ENCODE results near the gene JTB.

Gene JTB

DNA sequence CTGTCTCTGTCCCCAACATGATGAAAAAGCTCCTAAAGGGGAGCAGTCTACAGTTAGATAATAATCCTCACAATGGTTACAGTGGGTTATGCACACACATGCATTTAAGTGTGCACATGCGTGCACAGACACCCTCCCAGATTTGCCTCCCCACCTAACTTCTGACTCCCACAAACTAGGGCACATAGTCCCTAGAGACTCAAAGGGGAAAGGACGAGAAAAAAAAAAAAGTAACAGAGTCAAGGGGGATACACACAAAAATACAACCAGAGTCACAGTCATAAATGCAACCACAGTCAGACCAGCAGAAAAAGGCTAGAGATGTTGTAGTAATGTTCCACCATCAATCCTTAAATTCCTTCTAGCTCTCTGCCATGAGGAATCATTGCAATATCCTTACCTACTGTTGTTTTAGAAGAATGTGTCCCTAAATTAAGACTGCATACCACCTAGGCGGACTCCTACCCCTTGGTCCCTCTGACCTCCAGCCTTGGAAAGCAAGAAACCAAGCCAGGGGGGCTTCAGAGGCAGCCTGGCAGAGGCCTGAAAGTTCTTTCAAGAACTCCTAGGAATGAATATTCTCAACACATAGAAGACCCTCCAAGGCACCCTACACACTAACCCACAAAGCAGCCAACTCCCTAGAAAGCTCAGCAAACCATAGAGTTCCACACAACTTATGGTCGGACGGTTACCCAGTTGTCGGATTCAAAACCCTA is 20.3 kb downstream of the JTB start:
- no peak for DNase-seq (ENCODE audit: low read depth in 3 of 3, low spot score in 1 of 3)

DNA sequence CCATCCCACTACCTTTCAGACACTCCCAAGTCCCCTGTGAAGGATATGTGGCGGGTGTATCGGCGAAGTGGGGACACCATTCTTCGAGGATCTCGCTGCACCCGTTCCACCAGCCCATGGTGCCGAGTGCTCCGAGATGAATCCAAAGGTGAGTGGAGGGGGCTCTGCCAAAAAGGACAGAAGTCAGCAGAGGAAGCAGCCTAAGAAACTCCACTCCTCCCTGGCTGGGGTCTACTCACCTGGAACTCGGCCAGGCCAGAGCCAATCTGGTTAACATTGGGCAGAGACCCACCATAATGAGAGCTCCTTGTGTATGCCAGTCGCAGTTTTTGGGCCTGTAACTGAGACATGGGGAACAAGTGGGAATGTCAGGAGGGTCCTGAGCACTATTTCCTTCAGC is 22.6 kb downstream of the JTB start:
- no peak for DNase-seq (ENCODE audit: low read depth in 3 of 3, low spot score in 1 of 3)

DNA sequence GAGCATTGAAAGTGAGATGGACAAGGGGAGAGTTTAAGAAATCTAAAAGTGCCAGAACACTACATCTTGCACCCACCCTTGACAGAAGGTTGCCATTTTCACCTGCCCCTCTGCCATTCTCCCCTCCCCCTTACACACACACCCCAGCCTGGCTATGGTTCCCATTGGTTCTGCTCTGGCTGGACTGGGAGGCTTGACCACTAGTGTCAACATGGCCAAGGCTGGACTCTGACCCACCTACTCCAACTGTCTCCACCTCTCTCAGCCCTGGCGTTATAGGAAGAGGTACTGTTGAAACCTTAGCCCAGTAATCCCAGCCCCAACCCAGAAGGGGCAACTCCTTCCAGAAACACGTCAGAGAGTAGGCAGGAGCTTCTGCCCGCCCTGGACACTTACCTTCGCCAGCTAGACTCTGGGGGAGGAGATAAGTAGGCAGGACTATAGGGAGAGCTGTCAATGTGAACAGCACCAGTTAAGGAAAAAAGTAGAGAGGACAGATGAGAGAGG is 23.6 kb downstream of the JTB start:
- DNase-seq (ENCODE audit: low read depth in 3 of 3, low spot score in 1 of 3) = no peak

DNA sequence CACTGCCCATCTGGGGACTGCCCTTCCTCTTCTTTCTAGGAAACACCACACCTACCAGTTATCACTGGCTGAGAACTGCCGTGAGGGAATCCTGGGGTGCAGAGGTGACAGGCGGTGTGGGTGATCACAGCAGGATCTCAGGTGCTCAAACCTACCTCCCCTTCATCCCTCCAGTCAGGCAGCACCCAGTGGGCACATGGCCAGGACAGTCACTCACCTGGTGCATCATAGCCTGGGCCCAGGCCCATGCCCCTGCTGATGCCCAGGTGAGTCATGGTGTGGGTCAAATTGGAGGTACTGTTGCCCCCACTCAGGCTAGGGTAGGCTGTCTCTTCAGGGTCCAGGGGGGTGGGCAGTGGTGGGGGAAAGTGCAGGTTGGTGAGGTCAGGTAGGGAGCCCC is 25.7 kb downstream of the JTB start:
- DNase-seq (ENCODE audit: low read depth in 3 of 3, low spot score in 1 of 3) = no peak

DNA sequence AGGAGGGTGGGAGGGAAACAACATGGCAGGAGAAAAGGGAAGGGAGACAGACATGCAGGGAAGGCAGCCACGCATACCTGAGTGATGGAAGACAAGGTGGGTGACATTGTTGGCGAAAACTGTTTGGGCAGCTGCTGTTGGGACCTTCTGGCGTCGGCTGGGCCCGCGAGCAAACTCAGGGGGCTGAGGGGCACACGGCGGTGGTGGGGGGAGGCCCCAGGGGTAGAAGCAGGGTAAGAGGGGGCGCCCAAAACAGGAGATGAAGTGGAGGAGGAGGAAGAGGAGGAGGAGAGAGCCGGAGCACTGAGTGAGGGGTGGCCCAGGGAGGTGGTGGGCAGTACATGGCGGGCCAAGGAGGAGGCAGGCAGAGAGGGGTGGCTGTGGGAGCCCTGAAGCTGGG is 26.3 kb downstream of the JTB start:
- no peak for DNase-seq (ENCODE audit: low read depth in 3 of 3, low spot score in 1 of 3)

DNA sequence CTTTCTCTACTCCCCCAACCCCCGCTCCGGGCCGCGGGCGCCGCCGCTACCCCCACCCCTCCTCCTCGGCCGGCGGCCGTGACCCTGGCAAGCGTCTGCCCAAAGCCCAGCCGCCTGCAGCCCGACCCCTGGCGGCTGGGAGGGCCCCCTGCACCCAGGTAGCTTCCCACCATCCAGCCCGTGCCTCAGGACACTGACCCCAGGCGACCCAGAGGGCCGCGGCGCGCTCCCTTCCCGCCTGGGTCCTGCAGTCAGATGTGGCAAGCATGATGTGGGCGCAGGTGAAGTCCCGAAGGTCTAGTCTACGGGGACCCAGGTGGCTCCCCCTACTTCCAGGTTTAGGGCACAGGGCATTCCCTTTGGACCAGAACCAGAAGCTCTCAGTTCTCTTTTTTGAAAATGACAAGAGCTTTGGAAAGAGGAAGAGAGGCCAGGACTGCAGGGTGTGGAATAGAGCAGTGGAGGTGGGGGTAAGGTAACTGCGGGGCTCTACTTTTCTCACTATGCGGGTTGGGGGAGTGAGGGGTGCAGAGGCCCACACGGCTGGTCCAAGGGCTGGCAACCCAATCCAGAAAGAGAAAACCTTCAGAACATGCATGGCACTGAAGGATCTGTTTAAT is 30.7 kb downstream of the JTB start, which contains the start of gene DENND4B:
Gene DENND4B, minus strand, starts transcription at position 97 of the 620 bp plus-strand sequence. CDS start 2,344 bp downstream, outside the sequence.
- peak in 2 of 3 donors; percentile 52 to 66 for DNase-seq (ENCODE audit: low read depth in 3 of 3, low spot score in 1 of 3)

DNA sequence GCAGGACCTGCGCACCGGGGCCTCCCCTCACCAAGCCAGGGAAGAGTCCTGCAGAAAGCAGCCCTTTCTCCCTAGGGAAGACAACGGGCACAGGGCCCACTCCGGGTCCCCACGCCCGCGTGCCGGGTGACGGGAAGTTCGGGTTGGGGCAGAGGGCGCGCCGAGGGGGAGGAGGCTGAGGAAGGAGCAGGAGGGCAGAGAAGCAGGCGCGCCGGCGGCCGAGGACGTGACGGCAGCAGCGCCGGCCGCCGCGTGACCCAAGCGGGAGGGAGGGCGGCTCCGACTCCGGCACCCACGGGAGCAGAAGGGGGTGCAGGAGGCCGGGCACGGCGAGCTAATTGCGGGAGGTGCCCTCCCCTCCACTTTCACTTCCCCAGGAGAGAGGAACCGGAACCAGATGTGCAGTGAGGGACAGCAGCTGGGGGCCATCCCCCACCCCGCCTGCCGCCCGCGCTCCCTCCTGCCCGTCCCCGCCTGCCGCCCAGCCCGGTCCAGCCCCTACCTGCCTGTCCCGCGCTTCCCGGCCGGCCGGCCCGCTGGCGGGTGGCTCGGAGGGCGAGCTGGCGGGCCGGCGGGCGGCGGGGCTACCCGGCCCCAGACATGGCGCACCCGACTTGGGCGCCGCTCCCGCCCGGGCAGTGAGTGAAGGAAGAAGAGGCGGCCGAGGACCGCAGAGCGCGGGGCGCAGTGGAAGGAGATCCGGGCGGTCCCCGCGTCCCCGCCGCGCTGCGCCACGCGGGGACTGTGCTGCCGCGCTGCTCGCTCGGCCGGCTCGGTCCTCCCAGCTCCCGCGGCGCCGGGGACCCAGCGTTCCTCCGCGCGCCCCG is 31.5 kb downstream of the JTB start:
- DNase-seq (ENCODE audit: low read depth in 3 of 3, low spot score in 1 of 3) = peak in 2 of 3 donors; percentile 33 to 50

DNA sequence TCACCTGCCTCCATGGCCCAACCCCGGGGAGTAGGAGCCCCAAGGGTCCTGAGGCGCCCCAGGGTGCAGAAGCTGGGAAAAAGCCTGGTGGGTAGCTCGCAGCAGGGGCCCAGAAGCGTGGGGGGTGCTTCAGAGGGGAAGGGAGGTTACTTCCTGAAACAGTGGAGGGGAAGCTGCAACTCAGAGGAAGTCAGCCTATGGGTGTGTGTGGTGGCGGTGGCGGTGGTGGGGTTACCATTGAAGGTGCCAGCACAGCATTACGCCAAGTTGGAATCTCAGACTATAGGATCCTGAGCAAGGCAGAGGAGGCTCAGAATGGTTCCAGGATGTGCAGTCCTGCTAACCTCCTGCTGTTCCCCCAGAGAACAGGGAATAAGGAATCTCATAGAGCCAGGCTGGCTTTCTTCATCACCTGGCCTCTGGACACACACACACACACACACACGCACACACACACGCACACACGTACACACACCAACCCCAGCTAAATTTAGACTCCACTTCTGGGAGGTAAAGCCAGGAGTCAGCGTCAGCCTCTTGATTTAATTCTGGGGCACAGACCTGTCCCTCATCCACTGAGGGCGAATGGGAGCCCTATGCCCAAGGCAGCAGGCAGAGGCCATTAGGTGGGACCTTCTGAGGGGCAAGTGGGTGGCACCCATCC is 32.2 kb downstream of the JTB start:
- DNase-seq (ENCODE audit: low read depth in 3 of 3, low spot score in 1 of 3) = peak in 2 of 3 donors; percentile 44 to 47

DNA sequence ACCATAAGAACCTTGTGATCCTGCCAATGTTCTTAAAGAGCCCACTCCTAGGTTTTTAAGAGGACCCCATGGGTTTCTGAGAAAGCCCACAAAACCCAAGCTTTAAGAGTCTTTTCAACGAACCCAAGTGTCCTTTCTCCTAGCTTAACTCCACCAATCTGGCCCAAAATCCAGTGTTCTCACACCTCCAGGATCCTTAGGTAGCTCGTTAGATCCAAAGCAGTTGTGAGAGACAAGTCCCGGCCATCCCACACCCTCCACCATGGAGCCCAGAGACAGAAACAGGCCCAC is 32.7 kb downstream of the JTB start:
- DNase-seq (ENCODE audit: low read depth in 3 of 3, low spot score in 1 of 3) = no peak

DNA sequence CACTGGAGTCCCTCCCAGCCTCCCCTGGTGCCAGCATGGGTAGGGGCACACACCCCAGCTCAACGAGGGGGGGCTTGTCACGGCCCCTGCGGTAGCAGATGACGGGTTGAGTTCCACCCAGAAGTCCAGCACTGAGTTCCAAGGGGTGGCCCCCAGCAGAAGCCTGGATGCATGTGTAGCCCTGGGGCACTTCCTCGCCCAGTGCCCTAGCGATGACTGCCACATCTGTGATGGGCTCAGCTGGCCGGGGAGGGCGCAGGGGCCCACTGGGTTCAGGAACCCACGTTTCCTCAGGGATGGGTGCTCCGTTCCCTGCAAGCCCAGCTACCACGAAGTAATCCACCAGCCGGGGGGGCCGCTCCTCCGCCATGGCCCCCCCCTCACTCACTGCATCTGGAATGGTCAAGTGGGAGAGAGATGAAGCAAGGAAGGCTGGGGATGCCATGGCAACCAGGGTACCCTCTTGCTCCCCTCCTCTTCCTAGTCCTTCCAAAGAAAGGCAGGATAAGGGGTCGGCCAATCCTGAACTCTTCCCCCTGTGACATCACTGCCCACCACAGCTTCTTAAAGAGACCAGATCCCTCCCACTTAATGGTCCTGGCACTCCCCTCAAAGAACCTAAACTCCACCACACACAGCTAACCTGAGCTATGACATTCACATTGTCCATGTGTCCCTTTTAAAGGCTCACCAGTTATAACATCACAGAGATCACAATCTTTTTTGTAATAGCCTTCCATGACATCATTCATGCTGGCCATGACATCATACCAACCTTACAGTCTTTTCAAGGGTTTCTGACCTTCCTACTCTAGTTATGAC is 33.3 kb downstream of the JTB start:
- DNase-seq (ENCODE audit: low read depth in 3 of 3, low spot score in 1 of 3) = no peak

DNA sequence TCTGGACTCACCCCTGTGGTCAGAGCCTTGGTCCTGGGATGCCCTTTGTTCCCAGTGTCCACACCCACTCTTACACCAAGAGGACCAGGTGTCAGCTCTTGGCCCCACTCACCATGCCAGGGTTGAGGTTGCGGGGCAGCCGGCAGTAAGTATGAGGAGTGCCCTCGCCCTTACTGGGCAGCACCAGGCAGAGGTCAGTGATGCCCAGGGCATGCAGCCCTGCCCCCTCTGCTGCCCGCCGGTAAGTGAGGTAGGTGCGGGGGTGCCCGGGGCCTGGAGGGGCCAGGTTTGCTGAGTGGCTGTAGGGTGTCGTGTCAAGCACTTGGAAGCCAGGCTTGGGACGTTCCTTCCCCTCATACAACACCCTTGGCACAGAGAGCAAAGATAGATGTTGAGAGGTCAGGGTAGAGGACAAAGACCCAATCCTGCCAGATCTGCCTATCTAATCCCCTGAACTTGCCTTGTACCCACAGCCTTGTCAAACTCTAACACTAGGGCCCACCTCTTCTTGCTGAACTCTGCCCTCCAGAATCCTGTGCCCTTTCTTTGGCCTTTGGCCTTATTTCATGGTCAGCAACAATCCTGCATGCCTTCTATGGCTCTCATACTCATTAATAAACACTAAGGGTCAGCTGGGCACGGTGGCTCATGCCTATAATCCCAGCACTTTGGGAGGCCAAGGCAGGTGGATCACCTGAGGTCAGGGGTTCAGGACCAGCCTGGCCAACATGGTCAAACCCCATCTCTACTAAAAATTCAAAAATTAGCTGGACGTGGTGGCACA is 34.5 kb downstream of the JTB start:
- DNase-seq (ENCODE audit: low read depth in 3 of 3, low spot score in 1 of 3) = no peak

DNA sequence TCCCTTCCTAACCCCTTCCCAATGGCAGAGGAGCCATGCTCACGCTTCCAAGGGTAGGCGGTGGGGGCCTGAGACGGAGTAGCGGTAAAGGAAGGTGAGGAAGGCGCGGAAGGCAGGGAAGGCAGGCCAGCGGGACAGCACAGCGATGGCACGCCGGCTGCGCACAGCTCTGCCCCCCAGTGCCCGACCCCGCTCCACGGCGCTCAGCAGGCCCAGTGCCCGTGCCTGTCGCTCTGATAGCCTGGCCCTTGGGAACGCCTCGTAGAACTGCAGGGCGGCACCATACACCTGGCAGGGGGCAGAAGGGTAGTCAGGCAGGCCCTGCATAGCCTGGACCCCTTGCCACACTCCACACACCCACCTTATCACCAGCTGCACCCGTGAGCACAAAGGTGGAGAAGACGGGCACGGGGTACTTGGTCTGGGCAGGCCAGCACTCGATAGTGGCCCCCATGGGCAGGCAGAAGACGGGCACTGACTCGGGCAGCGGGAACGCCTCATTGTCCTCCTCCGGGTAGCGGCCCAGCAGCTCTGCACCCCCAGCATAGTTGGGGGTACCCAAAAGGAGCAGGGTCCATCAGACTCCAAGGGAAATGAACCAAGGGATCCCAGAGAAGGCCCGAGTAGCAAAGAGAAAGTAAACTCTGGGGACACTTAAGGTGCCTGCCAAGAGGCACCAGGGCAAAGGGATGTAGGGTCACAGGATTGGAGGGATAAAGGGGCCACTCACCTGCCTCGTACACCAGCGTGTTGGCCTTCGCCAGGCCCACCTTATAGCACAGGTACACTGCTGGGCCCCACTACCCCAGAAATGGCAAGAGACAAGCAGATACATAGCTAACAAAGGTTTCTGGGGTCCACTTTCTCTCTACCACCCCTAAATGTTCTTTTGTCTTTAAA is 35.4 kb downstream of the JTB start:
- DNase-seq (ENCODE audit: low read depth in 3 of 3, low spot score in 1 of 3) = no peak

DNA sequence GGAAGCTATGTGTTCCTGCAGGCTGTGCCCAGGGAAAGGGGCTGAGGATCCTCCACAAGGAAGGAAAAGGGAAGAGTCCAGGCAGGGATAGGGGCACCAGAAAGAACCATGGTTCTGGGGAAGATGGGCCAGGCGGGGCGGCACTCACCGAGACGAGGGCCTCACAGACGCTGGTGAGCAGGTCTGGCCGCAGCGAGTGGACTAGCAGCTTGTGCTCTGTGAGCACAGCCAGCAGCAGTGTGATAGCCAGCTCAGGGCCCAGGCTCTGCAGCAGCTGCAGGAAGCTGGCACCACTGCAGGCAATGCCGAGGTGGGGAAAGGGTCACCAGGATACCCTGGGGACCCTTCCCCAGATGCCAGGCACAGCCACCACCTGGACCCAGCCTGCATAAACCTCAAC is 36.7 kb downstream of the JTB start:
- DNase-seq (ENCODE audit: low read depth in 3 of 3, low spot score in 1 of 3) = no peak

DNA sequence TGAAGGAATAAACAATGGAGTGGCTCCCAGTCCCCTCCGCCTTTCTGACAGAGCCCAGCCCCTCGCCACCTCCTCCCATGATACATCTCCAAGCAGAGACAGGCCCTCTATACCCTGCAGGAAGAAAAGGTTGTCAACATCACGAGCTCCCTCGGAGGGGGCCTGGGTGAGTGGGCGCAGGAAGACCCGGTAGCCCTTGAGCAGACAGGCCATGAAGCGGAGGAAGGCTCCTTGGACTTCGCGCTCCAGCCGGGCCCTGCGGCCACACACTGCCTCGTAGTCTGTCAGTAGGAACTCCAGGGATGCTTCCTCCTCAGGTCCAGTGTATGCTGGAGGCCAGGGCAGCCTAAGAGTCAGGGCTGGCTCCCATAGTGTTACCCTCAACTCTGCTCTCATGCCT is 38.0 kb downstream of the JTB start:
- no peak for DNase-seq (ENCODE audit: low read depth in 3 of 3, low spot score in 1 of 3)

DNA sequence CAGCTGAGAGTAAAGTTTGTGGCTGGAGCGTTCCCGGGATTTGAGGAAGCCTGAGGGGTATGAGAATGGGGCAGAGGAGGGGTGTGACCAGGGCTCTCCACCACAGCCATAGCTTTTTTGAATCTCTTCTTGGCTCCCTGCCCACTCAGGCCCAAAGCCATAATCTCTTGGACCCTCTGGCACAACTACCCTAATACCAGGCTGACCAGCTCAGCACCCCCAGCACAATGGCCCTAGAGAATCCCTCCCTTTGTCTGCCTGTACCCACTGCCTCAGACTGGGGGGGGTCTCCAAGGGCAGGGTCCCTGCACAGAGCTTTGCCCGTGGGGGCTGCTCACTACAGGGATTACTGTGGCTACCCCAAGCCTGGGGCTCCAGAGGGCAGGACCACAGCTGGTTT is 38.5 kb downstream of the JTB start:
- no peak for DNase-seq (ENCODE audit: low read depth in 3 of 3, low spot score in 1 of 3)

DNA sequence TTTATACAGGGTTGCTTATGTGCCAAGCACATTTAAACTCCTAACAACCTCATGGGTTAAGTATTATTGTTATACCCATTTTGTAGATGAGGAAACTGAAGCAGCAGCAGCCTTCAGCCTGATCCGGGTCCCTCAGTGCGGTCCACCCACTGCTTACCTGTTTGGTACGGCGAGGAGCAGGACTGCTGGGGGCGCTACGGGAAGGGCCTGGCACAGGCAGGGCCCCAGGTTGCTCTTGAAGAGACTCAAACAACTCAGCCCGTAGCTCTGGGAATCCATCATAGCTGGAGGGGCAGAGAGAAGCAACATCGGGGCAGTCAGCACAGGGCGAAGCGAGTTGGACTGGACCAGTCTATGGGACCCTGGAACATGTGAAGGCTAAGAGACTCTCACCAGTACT is 40.1 kb downstream of the JTB start:
- DNase-seq (ENCODE audit: low read depth in 3 of 3, low spot score in 1 of 3) = no peak

DNA sequence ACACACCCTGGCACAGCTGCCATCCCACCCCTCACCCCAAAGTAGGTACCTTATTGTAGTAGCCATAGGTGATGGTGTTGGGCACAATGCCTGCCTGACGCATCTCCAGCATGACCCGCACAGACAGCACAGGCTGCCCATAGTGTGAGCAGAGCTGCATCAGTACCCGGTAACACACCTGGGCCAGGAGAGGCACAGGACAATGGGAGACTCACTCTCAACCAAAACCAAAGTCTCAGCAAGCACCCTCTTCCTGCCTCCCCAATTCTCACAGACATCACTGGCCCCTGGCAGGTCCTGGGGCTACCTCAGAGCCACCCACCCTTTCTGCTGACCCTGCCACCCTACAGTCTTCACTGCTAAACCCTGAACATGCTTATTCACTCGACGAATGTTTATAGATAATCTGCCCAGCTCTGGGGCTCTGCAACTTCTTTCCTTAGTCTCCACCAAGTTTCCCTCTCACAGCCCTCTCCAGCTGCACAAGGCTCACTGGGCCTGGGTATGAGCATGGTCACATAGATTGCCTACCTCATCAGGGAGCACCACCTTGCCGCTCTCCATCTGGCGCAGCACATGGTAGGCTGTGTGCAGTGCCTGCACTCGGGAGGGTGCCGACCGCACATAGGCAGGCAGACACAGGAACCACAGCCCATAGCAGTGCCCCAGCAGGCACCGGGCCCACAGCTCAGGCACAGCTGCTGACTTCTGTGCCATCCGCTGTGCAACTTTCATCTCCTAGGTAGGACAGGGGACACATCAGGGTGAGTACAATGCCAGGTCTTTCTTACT is 41.3 kb downstream of the JTB start:
- no peak for DNase-seq (ENCODE audit: low read depth in 3 of 3, low spot score in 1 of 3)

DNA sequence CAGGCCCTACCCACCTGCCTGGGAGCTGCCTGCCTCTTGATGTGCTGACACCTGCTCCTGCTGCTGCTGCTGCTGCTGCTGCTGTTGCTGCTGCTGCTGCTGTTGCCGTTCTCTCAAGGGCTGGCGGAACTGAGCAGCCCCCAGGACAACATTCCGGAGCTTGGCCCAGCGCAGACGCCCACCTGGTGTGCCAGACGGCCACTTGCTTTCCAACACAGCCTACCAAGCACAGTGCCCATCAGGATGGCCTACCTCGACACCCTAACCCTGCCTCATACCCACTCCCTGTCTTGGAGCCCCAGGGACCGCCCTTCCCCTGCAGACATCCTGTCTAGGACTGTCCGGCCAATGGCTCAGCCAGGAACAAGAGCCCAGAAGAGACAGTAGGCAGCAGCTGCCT is 42.7 kb downstream of the JTB start:
- DNase-seq (ENCODE audit: low read depth in 3 of 3, low spot score in 1 of 3) = no peak
